Mesangial cell (primary cell): Measurements from ENCODE around the gene RABEP1. TPM values are rescaled to one million over a fixed set of nuclear protein-coding genes. Genes with fewer than 3 reads are reported as not detected.

Experiments
- total RNA-seq: library from RNA; depleted of rRNA; stranded (reverse); fragments of >200 nt; gene quantifications from 2 replicates; pipeline ENCODE4 v1.2.3, GENCODE V29; 2015

Gene RABEP1, protein sequence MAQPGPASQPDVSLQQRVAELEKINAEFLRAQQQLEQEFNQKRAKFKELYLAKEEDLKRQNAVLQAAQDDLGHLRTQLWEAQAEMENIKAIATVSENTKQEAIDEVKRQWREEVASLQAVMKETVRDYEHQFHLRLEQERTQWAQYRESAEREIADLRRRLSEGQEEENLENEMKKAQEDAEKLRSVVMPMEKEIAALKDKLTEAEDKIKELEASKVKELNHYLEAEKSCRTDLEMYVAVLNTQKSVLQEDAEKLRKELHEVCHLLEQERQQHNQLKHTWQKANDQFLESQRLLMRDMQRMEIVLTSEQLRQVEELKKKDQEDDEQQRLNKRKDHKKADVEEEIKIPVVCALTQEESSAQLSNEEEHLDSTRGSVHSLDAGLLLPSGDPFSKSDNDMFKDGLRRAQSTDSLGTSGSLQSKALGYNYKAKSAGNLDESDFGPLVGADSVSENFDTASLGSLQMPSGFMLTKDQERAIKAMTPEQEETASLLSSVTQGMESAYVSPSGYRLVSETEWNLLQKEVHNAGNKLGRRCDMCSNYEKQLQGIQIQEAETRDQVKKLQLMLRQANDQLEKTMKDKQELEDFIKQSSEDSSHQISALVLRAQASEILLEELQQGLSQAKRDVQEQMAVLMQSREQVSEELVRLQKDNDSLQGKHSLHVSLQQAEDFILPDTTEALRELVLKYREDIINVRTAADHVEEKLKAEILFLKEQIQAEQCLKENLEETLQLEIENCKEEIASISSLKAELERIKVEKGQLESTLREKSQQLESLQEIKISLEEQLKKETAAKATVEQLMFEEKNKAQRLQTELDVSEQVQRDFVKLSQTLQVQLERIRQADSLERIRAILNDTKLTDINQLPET
- 20.2 and 23.8 TPM in 2 replicates for total RNA-seq

GRCh38 chr17:5281814-5282641, at the start of gene RABEP1:
RABEP1 (plus strand) TSS chr17:5282284; CDS start chr17:5282487, 203 bp downstream.

DNA sequence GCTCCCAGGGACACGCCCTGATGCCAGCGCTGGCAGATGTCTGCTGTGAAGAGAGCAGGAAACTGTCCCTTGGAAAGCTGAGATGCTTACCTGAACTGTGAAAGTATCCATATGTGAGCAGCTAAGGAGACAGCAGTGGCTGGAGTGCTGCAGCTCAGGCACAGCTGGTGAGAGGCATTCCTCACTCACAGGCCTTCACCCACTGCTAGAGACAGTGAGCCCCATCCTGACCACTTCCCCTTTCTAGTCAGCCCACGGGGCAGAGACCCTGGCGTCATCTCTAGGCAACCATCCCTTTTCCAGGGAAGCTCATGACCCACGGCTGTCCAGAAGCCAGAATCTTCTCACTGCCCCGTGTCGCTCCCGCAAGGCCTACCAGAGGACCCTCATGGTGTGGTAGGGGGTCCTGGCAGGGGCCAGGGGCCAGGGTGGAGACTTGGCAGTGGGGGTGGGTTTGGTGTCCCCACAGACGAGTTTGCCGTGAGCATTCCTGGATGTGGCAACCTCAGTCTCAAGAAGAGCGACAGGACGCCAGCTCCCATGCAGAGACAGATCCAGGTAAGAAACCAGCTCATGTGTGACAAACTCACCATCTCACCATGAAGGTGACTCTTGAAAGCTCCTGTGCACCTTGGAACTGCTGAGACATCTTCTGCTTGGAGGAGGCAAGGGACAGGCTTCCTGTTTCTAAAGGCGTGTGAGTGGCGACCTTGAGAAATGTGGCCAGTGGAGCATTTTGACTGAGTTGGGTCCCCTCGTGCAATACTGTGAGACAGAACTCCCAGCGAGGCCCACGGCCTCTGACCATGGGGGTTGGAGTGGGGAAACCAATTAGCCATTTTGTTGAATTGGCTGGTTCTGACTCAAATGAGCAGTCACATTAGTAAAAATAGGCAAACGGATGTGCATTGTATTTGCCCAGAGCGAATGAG, 47.2 kb upstream of the RABEP1 start, which contains the start of gene SCIMP:
Gene SCIMP (minus strand): TSS at position 216 of the 932 bp plus-strand sequence. CDS start 105 bp downstream, at position 111.

DNA sequence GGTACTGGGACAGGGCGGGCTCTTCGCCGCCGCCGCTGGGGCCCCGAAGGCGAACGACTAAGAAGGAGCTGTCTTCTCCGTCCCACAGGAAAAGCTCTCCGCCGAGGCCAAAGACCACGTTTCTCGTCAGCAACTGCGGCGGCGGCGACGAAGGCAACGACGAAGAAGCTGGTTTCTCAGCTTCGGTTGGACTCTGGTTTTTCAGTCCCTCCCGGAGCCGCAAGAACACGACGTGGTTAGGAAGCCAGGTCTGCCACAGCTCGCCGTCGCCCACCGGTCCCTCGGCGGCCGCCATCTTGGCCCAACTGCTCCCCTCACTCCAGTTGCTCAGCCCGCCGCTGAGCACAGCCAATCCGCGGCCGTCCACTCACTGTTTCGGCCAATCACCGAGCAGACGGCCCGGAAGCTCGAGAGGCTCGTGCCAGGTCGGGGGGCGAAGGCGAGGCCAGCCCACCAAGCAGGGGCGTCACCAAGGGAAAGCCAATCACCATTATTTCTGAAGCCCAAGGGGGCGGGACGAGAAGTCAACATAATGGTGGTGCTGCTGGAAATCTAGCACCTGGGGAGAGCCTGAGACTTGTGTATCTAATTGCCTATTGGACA, 137.4 kb downstream of the RABEP1 start, which contains the start of gene NUP88:
Gene NUP88 (minus strand): TSS at position 307 of the 603 bp plus-strand sequence. CDS start 12 bp downstream, at position 295.

GRCh38 chr17:5419959-5420653, 138.0 kb downstream of the RABEP1 start, which contains the start of gene RPAIN:
RPAIN (plus strand) TSS chr17:5420182; CDS start chr17:5420211, 29 bp downstream.

Other genes with a start within 250 kb of the RABEP1 start
- under 0.01 TPM in 1 of 2 replicates, not detected in the other for gene SLC52A1, start 246.9 kb upstream of the RABEP1 start, total RNA-seq
- 0.81 and 2.2 TPM in 2 replicates for gene ZFP3, start 203.8 kb upstream of the RABEP1 start, total RNA-seq
- gene ZNF232, start 170.4 kb upstream of the RABEP1 start, total RNA-seq: 3.6 and 5.6 TPM in 2 replicates
- not detected in 2 replicates for gene USP6, start 166.3 kb upstream of the RABEP1 start, total RNA-seq
- gene ZNF594, start 90.4 kb upstream of the RABEP1 start, total RNA-seq: 4.1 and 5.2 TPM in 2 replicates
- gene SCIMP, start 47.4 kb upstream of the RABEP1 start, total RNA-seq: not detected in 2 replicates
- gene NUP88, start 137.4 kb downstream of the RABEP1 start, total RNA-seq: 52.9 and 90.3 TPM in 2 replicates
- gene RPAIN, start 137.9 kb downstream of the RABEP1 start, total RNA-seq: 19.6 and 24.3 TPM in 2 replicates
- 113 and 271 TPM in 2 replicates for gene C1QBP, start 156.9 kb downstream of the RABEP1 start, total RNA-seq
- 12.7 and 13.2 TPM in 2 replicates for gene DHX33, start 186.7 kb downstream of the RABEP1 start, total RNA-seq
- gene DERL2, start 203.9 kb downstream of the RABEP1 start, total RNA-seq: 16.6 and 34.4 TPM in 2 replicates
- gene MIS12, start 204.3 kb downstream of the RABEP1 start, total RNA-seq: 11.0 and 15.6 TPM in 2 replicates